HG03103 (cell line): ENCODE measurements around the gene IPCEF1.
"Not testable (repeated sequence)": the region's sequence is repeated elsewhere in the genome, so short reads cannot be mapped to it uniquely, and the experiment has no call there.

ENCODE experiments used
- ATAC-seq: cut with Tn5 transposase; IDR thresholded peaks from one replicate; pipeline ENCODE4 v1.9.1; 2021; ENCODE audit warnings: low read depth; ENCODE audit not compliant: unreplicated experiment

IPCEF1 gene

DNA sequence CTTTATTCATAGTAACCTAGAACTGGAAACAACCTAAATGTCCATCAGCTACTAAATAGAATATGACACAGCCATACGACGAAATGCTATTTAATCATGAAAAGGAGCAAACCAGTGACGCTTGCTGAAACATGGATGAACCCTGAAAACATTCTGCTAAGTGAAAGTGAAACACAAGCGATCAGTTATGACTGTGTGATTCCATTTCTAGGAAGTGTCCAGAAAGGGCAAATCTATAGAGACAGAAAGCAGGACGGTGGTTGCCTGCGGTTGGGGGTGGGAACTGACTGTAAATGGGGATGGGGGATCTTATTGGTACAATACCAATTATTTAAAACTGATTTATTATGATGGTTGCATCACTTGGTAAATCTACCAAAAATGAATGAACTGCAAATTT is 126.8 kb downstream of the IPCEF1 start:
- peak; percentile 76 for ATAC-seq

DNA sequence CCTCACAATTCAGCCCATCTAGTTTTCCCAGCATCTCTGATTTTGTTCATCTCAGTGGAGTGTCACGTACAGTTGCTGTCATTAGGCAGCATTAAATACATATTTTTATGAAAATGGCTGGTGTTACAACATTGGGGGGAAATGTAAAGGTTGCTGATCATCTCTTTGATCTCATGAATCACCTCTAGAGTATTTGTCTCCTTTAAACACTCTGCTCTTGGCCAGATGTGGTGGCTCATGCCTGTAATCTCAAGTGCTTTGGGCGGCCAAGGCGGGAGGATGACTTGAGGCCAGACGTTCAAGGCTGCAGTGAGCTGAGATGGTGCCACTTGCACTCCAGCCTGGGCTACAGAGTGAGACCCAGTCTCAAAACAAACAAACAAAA is 128.1 kb downstream of the IPCEF1 start:
- no peak for ATAC-seq

DNA sequence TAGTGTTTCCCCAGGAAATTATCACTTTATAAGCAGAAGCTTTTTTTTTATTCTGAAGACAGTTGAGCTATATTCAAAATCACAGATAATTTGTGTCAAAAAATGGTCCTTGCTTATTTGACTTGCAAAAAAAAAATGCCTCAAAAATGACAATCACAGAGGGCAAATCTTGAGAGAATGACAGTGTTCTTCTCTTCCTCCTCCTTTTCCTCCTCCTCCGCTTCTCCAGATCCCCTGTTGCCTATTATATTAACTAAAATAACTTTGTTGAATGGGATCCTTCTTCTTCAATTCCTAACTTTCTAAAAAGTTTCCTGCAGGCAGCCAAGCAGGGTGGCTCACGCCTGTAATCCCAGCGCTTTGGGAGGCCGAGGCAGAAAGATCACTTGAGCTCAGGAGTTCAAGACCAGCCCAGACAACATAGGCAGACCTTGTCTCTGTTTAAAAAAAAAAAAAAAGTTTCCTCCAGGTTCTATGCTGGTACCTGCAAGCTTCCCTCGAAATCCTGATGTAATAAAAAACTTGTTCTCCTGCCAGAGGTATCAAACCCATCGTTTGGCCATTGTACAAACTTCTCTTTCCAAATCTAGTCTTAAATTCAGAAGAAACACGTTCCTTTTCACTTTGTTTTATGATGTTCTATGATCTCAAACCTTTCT is 128.6 kb downstream of the IPCEF1 start:
- no peak for ATAC-seq

DNA sequence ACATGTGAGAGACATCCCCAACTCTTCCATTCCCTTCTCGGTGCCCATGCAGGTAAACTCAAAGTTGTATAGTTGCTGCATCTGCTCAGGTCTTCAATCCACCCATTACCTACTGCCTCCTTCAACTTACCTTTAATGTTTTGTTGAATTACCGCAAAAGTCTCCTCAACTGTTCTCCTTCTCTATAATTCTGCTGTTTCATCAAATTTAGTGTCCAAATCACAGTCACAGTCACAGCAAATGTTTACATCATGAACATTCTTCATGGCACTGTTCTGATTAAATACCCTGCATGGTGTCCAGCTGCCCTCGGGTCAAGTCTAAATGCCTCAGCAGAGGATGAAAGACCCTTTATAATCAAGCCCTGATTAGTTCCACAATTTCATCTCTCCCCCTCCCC is 130.1 kb downstream of the IPCEF1 start:
- ATAC-seq = no peak

DNA sequence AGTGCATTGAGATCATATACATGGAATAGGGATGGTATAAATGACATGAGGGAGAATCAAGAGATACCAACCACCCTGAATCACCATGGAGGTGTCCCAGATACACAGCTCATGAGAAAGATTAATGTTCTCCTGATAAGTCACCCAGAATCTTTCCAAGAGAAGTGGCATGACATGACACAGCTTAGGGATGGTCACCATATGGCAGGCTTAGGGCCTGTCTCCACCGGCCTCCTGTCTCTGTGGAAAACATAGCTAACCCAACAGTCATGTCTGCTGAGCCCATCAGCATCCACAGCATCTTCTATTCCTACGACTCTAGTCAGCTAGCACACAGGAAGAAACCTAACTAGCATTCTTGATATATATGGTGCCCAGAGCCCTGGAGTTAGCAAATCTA is 133.3 kb downstream of the IPCEF1 start:
- no peak for ATAC-seq

DNA sequence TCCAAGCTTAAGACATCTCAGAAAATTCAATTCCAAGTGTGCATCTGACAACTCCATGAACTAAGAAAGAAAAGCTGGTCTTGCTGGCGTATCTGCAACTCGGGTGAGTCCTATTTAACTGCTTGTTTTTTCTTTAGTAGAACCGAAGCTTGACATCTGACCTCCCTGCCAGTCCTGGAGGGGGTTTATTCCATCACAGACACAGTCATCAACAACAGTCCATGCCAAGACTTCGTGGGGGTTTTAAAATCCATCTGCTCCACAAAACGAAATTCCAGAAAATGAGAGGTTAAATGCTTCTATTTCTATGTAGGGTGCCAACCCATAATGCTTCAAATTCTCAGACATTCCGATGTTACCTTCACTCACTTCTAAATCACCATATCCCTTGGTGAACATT is 133.9 kb downstream of the IPCEF1 start:
- ATAC-seq = no peak

DNA sequence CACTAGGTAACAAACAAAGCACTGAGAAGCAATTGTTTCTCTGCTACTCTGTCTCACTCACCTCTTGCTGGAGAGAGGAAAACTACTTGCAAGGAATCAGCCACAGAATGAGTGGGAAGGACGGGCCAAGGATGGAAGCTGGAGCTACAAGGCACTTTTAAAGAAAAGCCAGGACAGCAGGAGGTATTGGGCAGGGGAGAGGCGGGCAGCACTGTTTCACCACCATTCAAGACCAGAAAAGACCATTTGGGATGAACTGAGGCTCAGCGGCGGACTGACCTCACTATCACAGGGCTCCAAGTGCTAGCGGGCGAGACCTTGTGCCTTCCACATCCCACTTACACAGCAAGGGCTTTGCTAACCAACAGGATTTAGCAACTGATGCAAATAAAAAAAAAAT is 137.4 kb downstream of the IPCEF1 start:
- ATAC-seq = no peak

DNA sequence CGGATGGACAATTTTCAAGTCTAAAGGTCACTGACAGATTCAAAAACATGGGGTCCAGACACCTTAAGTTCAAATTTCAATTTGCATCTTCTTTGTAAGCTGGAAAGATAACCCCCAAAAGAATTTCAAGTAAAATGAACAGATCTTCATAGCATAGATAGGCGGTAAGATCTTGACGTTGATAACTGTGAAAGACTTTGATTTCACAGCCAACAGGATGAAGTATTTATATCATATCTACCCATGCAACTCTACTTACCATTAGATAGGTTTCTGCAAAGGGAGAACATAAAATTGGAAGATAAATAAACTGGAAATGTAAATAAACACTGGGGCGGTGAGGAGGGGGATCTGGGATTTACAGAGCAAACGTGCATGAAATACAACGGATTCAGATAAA is 137.8 kb downstream of the IPCEF1 start:
- ATAC-seq = no peak

DNA sequence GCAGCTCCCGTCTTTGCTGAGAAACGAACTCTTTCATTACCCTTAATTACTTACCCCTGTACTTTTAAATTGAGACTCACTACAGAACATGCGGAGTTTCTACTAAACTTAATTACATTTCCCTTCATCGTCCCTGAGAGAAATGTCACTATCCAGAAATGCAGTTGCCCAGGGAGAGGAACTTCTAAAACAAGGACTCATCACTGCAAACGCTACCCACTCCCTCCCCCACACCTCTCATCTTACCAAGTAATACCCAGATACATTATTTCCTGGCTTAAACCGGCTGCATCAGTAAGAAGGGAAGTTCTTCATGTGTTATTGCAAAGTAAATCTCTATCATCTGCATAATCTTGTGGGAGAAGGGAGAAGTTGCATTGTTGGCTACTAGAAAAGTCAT is 138.3 kb downstream of the IPCEF1 start:
- ATAC-seq = no peak

DNA sequence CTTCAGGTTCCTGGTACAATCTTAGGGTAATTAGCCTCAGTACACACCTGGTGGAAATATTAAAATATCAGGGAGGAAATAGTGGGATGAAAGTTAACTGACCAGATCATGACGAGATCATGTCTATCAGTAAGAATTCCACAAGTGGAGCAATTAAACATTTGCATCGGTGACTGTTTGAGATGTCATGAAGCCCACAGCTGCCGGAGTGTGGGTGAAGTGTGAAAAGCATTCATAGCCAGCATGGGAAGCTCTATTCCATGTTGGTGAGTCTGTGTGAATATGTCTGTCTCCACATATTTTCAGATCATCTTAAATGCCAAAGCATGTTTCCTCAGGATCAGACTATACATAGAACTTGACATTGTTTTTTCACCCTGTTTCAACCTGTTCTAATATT is 142.8 kb downstream of the IPCEF1 start:
- no peak for ATAC-seq

DNA sequence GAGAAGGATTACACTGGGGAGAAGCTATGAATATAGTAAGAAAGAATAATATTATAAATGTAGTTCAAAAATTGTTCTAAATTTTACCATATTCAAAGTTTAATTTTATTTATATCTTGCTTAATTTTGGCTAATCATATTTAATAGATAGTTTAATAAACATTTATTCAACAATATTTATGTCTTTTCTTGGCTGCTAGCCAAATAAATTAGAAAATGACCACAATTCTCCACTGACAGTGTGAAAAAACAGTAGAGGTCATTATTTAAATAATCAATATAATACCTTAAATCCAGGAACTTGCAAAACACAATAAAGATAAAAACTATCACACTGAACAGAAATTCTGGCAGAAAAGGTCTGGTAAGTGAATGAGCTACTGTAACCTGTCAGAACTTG is 145.9 kb downstream of the IPCEF1 start:
- ATAC-seq = no peak

DNA sequence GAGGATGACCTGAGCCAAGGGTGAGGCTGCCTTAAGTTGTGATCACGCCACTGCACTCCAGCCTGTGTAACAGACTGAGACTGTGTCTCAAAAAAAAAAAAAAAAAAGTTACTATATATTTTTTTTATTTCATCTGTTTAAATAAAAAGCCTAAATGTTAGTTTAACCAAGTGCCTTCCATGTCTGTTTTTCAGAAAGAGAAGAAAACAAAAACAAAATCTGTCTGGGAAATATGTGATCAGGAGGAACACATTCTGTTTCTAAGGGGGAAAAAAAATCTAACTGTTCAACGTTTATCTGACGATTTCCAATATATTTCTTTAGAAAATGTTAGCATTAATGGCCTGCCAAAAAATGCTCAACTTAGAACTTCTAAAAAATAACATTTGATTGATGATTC is 147.0 kb downstream of the IPCEF1 start:
- no peak for ATAC-seq

DNA sequence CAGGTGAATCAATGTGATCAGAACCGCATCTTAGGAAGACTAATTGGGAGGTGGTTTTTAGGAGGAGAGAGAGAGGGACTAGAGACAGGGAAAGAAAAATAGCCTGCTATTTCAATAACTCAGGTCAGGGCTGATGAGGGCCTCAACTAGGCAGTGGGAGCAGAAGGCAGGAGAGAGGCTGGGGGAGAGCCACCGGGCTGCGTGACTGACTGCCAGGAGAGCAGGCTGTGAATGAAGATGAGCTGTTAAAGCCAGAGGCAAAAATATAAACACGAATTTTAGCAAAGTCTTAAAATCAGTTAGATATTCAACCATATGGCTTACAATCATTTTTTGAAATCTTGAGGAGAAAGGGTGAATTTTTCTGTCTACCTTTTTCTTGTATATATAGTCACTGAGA is 149.6 kb downstream of the IPCEF1 start:
- no peak for ATAC-seq

DNA sequence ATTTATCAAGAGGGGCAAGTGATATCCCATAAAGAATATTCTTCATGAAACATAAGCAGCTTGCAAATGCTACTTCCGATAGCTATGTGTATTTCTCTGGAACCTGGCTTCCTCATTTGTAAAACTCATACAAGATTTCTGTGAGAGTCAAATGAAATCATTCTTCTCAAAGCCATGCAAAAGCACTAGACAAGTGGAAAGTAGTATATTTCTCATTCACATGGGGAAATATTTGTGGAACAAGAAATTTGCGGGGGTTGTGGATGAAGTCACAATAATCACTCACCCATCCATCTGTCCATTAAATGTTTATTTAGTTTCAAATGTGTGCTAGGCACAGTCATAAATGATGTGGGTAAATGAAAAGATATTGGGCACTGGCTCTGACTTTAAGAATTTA is 150.5 kb downstream of the IPCEF1 start:
- ATAC-seq = no peak

DNA sequence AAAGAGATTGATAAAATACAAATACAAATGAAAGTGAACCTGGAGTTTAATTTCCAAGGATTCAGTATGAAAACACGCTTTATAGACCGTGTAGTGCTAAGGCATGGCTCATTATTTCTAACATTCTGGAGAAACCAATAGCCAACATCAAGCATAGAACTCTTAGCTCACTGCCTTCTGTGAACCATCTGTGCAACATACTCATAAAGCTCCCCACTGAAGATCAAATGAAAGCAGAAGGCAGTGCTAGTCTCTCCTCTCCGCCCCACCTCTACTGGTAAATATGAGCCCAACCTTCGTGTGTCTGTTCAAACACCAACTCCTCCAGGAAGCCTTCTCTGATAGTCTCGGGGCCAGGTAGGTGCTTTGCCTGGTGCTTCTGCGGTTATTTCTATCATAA is 153.6 kb downstream of the IPCEF1 start:
- no peak for ATAC-seq

DNA sequence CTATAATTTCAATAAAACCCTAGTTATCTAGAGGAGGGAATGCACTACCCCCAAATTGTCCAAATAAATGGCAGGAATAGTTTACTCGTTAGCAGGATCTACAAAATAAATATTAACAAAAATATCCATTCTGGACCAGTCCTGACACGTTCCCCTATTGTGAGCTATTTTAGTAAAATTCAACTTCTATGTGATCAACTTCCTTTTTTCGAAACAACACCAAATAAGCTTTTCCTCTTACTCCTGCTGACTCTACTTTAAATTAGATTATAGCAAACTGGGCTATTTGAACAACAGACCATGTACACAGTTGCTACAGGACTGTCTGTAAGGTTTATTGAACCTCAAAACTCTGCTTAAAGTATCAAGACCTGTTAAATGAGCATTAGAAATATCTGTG is 154.3 kb downstream of the IPCEF1 start:
- ATAC-seq = no peak

DNA sequence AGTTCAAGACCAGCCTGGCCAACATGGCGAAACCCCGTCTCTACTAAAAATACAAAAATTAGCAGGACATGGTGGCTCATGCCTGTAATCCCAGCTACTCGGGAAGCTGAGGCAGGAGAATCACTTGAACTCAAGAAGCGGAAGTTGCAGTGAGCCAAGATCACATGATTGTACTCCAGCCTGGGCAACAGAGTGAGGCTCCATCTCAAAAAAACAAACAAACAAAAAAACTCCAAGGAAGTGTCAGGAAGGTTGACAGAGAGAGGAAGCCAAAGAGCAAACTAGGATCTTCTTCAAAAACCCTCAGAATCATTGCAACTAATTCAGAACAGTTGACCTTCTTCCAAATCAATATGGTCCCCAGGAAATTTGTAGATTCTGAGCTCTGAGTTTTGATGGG is 154.9 kb downstream of the IPCEF1 start:
- not testable (repeated sequence) for ATAC-seq

DNA sequence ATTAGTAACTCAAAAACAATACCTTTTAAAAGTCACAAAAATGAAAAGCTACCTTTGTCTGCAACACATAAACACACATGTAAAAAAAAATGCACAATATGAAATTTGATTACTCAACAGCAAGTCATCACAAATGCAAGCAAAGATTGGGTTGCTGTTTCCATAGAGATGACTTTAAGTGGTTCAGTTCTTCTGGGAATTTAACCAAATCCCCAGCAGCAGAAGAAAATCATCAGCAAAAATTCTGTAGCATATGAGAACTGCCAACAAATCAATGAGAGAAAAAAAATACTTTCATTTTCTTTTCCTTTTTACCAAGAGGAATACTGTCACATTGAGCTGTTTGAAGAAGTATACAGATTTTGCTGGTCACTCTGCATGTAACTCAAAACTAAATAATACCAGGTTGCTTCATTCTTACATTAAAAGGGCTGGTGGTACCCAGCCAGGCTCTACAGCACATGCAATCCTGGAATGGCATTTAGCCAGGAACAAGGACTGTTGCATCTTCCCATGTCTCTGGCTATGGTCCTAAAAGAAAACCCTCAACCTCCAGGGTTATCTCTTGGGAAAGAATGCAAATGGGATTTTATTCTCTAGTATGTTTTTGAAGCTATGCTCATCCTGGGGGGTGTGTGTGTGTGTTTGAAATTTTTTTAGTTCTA is 159.3 kb downstream of the IPCEF1 start:
- ATAC-seq = no peak

DNA sequence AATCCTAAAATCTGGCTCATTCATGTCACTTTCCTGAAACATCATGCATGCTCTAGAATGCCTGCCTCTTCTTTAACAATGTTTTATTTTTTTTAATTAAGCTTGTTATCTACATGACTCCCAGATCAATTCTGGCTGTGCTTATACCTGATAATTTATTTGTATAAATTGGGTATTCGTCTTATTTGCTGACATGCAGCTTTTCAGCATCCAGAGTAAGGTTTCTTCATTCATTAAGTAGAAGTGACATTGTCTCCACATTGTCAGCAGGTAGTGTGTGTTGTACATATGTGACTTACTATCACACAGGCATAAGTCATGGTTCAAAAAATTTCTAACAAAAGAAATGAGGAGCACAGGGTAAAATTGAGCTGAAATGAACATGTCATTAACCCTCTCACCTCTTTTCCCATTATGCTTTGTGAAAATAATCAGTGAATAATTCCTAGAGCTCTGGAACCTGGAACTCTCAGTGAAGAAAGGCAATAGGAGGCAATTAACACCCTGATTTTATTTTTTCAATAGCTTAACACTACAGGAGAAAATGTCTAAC is 160.2 kb downstream of the IPCEF1 start:
- no peak for ATAC-seq

DNA sequence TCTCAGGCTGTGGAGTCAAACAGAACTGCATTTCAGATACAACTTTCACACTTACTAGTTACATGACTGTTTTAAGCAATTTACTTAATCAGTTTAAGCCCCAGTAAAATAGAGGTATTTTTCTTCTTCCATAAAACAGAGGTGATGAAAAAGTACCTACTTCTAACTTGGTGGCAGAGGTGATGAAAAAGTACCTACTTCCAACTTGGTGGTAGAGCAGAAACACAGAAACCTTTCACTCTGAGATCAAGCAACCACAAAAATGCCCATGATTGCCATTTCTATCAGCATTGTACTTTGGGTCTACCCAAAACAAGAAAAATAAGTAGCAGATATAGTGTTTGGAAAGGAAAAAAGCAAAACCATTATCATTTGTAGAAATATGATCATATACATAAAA is 168.9 kb downstream of the IPCEF1 start:
- ATAC-seq = no peak

DNA sequence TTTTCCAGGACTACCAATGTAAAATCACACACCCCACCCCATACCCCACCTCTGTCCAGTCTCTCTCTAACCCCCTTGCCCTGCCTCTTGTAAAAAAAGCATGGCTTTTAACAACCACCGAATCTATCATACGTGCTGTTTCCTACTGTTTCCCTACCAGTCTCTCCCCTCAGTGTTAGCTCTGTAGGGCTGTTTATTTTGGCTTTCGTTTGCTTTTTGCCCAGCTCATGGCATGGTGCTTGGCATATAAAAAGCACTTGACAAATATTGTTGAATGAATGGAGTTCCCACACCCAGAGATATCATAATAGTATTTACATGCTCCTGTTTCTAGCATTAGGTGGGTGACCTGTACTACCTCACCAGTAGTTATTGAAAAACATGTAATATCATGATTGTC is 169.4 kb downstream of the IPCEF1 start:
- ATAC-seq = no peak

DNA sequence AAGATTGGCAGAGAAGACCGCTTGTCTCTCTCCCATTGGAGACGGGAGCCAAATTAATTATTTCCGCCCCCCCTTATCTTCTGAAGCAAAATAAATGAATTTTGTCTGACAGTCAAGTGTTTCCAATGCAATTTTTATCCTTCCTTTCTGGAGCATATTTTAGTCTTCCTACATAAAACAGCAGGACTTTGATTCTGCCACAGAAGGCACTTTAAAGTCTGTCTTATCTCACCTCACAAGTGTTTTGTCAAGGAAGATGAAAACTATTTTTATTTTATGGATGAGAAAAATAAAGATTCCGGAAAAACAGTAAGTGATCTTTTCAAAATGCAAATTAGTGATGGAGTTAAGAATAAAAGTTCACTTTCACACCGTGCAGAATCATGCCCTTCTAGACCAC is 177.2 kb downstream of the IPCEF1 start:
- no peak for ATAC-seq
